ENCODE results near the gene ALS2CL.

Gene ALS2CL

GRCh38 chr3:46681856-46682540 lies 11.5 kb downstream of the ALS2CL start:
- DNase-seq (ENCODE audit: low read depth, low spot score), result no peak
- H3K27ac ChIP-seq, result no peak overlapping the region

GRCh38 chr3:46681387-46681786 lies 12.1 kb downstream of the ALS2CL start:
- H3K27ac ChIP-seq, result no peak overlapping the region

GRCh38 chr3:46680298-46680826 lies 13.1 kb downstream of the ALS2CL start:
- no peak for DNase-seq (ENCODE audit: low read depth, low spot score)
- no peak overlapping the region for H3K27ac ChIP-seq

More at GRCh38 chr3:46681387-46681786, 12.1 kb downstream of the ALS2CL start:
- DNase-seq (ENCODE audit: low read depth, low spot score), result no peak

- H3K27ac ChIP-seq, result no peak overlapping the region
- no peak for DNase-seq (ENCODE audit: low read depth, low spot score)
Measured at GRCh38 chr3:46679681-46680080, 13.8 kb downstream of the ALS2CL start.

- no peak overlapping the region for H3K27ac ChIP-seq
Measured at GRCh38 chr3:46678280-46678679, 15.2 kb downstream of the ALS2CL start.

GRCh38 chr3:46677411-46677726 lies 16.1 kb downstream of the ALS2CL start:
- no peak overlapping the region for H3K27ac ChIP-seq
- no peak for DNase-seq (ENCODE audit: low read depth, low spot score)

More at GRCh38 chr3:46678280-46678679, 15.2 kb downstream of the ALS2CL start:
- no peak for DNase-seq (ENCODE audit: low read depth, low spot score)

GRCh38 chr3:46676601-46677410 lies 16.7 kb downstream of the ALS2CL start:
- H3K27ac ChIP-seq, result no peak overlapping the region
- DNase-seq (ENCODE audit: low read depth, low spot score), result no peak

- no peak for DNase-seq (ENCODE audit: low read depth, low spot score)
- no peak overlapping the region for H3K27ac ChIP-seq
Measured at GRCh38 chr3:46675843-46676567, 17.5 kb downstream of the ALS2CL start.

GRCh38 chr3:46675426-46675825 lies 18.1 kb downstream of the ALS2CL start:
- no peak for DNase-seq (ENCODE audit: low read depth, low spot score)
- H3K27ac ChIP-seq, result no peak overlapping the region

- no peak overlapping the region for H3K27ac ChIP-seq
- DNase-seq (ENCODE audit: low read depth, low spot score), result no peak
Measured at GRCh38 chr3:46674031-46674845, 19.2 kb downstream of the ALS2CL start.

- H3K27ac ChIP-seq, result no peak overlapping the region
- no peak for DNase-seq (ENCODE audit: low read depth, low spot score)
Measured at GRCh38 chr3:46673151-46674030, 20.1 kb downstream of the ALS2CL start.

- DNase-seq (ENCODE audit: low read depth, low spot score), result no peak
- H3K27ac ChIP-seq, result no peak overlapping the region
Measured at GRCh38 chr3:46672349-46672695, 21.2 kb downstream of the ALS2CL start.

GRCh38 chr3:46671541-46672348 lies 21.7 kb downstream of the ALS2CL start:
- H3K27ac ChIP-seq, result no peak overlapping the region
- DNase-seq (ENCODE audit: low read depth, low spot score), result no peak

- H3K27ac ChIP-seq, result no peak overlapping the region
- no peak for DNase-seq (ENCODE audit: low read depth, low spot score)
Measured at GRCh38 chr3:46670891-46671427, 22.5 kb downstream of the ALS2CL start.

GRCh38 chr3:46670000-46670890 lies 23.2 kb downstream of the ALS2CL start:
- H3K27ac ChIP-seq, result no peak overlapping the region
- no peak for DNase-seq (ENCODE audit: low read depth, low spot score)

- peak overlapping the region; percentile 3 for H3K27ac ChIP-seq
- DNase-seq (ENCODE audit: low read depth, low spot score), result no peak
Measured at GRCh38 chr3:46669191-46669999, 24.1 kb downstream of the ALS2CL start.

Measured in epithelial cell of prostate (primary cell).